ENCODE measurements around the gene GULP1. TPM values are rescaled to one million over a fixed set of nuclear protein-coding genes. Genes with fewer than 3 reads are reported as not detected.

The GULP1 gene
- total RNA-seq, 4 donors from 2014 or later: 6.4 to 44.1 (median 25.4) TPM

Small RNAs within 50 kb of the gene (small RNA-seq; reads per million reads assigned to genes)
- gene MIR561 (0.36 to 3.9 (median 2.4) reads per million in 4 donors), gene RNA5SP114 (0 to 0.55 (median 0.14) reads per million in 4 donors)
